ENCODE measurements around the gene TLE5.

Gene TLE5

DNA sequence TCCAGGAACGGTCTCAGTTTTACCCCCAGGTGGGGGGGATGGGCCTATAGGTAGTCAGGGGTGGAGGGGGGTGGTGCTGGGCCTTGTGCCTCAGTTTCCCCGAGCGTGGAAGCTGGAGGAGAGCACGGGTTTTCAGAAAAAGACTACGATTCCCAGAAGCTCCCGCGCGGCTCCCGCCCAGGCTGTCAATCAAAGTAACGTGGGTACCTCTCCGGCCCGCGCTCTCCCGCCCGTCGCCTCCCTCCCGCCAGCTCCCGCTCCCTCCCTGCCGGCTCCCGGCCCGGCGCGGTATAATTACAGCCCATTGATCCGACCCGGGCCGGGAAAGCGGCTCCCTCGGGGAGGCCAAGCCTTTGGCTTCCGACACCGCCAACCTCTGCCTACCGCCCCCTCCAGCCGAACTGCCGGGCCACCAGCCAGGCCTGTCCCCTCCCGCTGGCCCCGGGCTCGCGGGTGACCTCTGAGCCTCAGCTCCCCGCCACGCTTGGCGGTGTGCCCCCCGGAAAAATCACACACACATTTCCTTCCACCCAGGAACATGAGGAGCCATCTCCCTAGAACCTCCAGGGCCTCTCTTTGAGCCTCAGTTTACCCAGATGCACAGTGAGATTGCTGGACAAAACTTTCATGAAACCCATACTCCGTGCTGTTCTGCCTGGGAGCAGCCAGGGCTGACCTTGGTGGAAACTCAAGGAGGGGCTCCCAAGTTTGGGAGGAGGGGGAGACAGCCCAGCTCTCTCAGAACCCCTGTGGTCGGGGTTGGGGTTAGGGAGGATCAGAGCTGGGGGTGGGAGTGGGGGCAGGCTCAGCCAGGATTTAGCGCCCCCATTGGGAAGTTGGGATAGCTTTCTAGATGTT, 25.9 kb downstream of the TLE5 start:
- H3K27me3 ChIP-seq (ENCODE audit: insufficient read depth, low read depth, severe bottlenecking): no peaks in the 10 kb centered on the region
- TF ChIP-seq, protein P1, sequence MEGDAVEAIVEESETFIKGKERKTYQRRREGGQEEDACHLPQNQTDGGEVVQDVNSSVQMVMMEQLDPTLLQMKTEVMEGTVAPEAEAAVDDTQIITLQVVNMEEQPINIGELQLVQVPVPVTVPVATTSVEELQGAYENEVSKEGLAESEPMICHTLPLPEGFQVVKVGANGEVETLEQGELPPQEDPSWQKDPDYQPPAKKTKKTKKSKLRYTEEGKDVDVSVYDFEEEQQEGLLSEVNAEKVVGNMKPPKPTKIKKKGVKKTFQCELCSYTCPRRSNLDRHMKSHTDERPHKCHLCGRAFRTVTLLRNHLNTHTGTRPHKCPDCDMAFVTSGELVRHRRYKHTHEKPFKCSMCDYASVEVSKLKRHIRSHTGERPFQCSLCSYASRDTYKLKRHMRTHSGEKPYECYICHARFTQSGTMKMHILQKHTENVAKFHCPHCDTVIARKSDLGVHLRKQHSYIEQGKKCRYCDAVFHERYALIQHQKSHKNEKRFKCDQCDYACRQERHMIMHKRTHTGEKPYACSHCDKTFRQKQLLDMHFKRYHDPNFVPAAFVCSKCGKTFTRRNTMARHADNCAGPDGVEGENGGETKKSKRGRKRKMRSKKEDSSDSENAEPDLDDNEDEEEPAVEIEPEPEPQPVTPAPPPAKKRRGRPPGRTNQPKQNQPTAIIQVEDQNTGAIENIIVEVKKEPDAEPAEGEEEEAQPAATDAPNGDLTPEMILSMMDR (IDR thresholded peaks at IDR 0.05; ENCODE audit: low read depth, low read length): no peak
- H3K4me3 ChIP-seq (ENCODE audit: low read depth, low read length): peak overlapping the region; percentile 62

DNA sequence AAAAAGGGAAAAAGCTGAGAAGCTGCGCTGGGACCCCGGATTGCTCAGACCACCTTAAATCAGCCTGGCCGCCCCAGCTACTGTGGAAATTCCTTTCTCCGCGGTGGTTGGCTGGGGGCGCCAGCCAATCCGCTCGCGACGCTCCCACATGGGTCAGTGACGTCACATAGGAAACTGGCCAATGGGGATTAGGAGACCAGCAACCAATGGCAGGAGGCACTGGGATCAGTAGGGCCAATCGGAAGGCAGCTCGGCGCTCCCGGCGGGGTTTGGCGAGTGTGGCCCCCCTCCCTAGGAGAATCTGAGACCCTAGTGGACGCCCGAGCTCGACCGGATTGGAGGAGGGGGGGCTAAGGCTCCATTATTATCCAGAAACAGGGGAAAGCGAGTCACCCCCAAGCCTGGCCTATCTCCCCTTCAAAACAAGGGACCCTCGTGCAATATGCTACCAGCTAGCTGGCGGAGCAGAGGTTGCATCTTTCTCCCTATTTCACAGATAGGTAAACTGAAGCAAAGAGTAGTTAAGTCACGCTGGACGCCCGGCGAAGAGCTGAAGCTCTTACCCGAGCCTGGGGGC, 26.7 kb downstream of the TLE5 start:
- peak overlapping the region; percentile 82 for H3K27ac ChIP-seq
- H3K4me3 ChIP-seq (ENCODE audit: low read depth, low read length): peak overlapping the region; percentile 62
- DNase-seq: peak; percentile 99
- TF ChIP-seq, protein P1 (IDR thresholded peaks at IDR 0.05; ENCODE audit: low read depth, low read length): no peak
- no peaks in the 10 kb centered on the region for H3K9me3 ChIP-seq (ENCODE audit: severe bottlenecking)
- H3K36me3 ChIP-seq: no peaks in the 10 kb centered on the region
- H3K27me3 ChIP-seq (ENCODE audit: insufficient read depth, low read depth, severe bottlenecking): no peaks in the 10 kb centered on the region

More for the DNA sequence above, 25.9 kb downstream of the TLE5 start:
- Histone ChIP-seq H3K27ac (peak overlapping the region; percentile 82), H3K9me3 (ENCODE audit: severe bottlenecking) (no peaks in the 10 kb centered on the region), H3K36me3 (no peaks in the 10 kb centered on the region)
- DNase-seq: peak; percentile 97

DNA sequence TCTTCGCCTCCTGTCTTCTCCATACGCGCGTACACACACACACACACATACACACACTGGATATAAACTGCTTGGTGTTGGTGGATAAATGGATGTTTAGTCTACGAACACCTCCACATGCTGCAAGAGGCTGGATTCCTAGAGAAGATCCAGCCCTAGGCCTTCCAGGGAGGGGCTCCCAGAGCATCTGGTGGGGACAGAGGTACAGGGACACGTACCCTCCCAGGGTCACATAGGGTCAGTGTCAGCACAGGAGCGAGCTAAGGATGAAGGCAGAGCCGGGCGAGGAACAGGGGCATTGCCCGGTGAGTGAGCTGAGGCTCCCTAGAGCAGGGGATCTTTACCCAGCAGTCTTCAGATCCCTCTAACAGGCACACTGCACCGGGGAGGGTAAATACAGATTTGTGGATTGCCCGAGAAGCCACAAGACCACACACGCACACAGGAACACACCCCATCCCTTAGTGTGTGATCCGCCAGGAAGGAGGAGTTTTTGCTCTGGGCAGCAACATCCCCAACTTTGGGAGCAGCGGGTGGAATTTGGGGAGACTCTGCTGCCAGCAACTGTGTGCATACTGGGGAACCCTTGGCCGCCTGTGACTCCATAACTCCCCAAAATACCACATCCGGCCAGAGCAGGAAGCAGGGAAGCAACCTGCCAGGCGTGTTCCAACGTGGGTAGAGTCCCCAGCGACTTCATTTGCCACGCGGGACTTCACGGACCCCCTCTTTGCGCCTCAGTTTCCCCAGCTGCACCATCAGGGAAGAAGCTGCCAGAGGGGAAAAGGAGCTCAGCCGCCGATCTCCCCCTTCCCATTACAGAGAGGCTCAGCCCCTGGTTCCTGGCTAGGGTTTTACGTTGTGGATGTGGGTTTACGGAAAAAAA, 27.4 kb downstream of the TLE5 start:
- TF ChIP-seq, protein P1 (IDR thresholded peaks at IDR 0.05; ENCODE audit: low read depth, low read length): no peak
- peak; percentile 58 for DNase-seq
- Histone ChIP-seq H3K27ac (peak overlapping the region; percentile 72), H3K4me3 (ENCODE audit: low read depth, low read length) (peak overlapping the region; percentile 62), H3K27me3 (ENCODE audit: insufficient read depth, low read depth, severe bottlenecking) (no peaks in the 10 kb centered on the region), H3K36me3 (no peaks in the 10 kb centered on the region), H3K9me3 (ENCODE audit: severe bottlenecking) (no peaks in the 10 kb centered on the region)

DNA sequence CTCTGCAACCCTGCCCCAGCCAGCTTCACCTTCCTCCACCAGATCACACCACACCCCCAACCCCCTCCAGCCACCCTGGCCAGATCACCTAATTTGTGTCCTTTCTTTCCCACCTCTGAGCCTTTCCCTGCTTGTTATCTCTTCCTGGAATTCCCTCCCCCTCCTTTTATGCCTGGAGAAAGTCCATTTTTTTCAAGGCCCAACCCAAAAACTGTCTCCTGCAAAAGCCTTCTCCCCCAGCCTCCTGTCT, 28.0 kb downstream of the TLE5 start:
- H3K4me3 ChIP-seq (ENCODE audit: low read depth, low read length): peak overlapping the region; percentile 62; the same call in 1 of the 2 replicates
- H3K27me3 ChIP-seq (ENCODE audit: insufficient read depth, low read depth, severe bottlenecking): no peaks in the 10 kb centered on the region
- H3K27ac ChIP-seq: peak overlapping the region; percentile 72; the same call in 1 of the 2 replicates
- TF ChIP-seq, protein P1 (IDR thresholded peaks at IDR 0.05; ENCODE audit: low read depth, low read length): no peak
- H3K9me3 ChIP-seq (ENCODE audit: severe bottlenecking): no peaks in the 10 kb centered on the region
- no peaks in the 10 kb centered on the region for H3K36me3 ChIP-seq
- no peak for DNase-seq

DNA sequence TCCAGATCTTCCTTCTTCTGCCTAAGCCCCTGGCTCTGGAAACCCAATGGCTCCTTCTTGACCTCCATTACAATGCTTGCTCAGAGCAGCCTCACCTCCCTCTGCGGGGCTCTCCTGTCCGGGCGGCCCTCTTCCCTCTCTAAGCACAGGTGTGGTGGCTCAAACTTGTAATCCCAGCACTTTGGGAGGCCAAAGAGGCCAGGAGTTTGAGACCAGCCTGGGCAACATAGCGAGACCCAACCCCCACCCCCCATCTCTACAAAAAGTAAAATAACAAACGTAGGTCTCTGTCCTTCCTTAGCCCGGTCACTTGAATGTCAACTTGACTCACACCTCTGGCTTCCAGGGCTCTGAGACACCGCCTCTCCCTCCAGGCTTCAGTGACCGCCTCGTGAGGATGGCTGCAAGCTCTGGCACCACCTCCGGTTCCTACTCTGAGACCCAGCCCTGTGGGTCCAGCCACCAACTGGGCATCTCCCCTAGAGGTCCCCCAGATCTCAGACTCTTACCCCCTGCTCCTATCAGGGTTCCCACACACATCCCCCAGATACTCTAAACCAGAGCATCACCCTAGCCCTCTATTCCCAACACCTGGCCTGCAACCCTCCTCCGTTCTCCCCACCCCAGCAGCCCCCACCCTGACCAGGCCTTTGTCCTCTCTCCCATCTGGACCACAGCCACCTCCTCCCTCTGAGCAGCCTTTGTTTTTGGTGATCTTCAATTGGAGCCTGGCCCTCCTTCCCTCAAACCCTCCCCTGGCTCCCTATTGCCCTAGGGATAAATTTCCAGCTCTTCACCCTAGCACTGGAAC, 28.5 kb downstream of the TLE5 start:
- no peaks in the 10 kb centered on the region for H3K36me3 ChIP-seq
- TF ChIP-seq, protein P1 (IDR thresholded peaks at IDR 0.05; ENCODE audit: low read depth, low read length): no peak
- H3K27me3 ChIP-seq (ENCODE audit: insufficient read depth, low read depth, severe bottlenecking): no peaks in the 10 kb centered on the region
- H3K4me3 ChIP-seq (ENCODE audit: low read depth, low read length): no peak overlapping the region
- H3K27ac ChIP-seq: peak overlapping the region; percentile 72; the same call in 1 of the 2 replicates
- no peaks in the 10 kb centered on the region for H3K9me3 ChIP-seq (ENCODE audit: severe bottlenecking)
- no peak for DNase-seq

Measured in WERI-Rb-1 (cell line).